ENCODE data around the gene CNTRL.

- TF ChIP-seq, protein P1, sequence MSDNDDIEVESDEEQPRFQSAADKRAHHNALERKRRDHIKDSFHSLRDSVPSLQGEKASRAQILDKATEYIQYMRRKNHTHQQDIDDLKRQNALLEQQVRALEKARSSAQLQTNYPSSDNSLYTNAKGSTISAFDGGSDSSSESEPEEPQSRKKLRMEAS (IDR thresholded peaks at IDR 0.05), result no peak
- TF ChIP-seq EP300 (IDR thresholded peaks at IDR 0.05; ENCODE audit: borderline replicate concordance), result no peak
- no peak for TF ChIP-seq YY1 (IDR thresholded peaks at IDR 0.05; ENCODE audit: low read depth)
- no peak for TF ChIP-seq NFIC (IDR thresholded peaks at IDR 0.05)
- TF ChIP-seq CEBPB (IDR thresholded peaks at IDR 0.05), result no peak
- TF ChIP-seq FOXM1 (IDR thresholded peaks at IDR 0.05; ENCODE audit: borderline replicate concordance, low read depth), result no peak
- TF ChIP-seq TCF12 (IDR thresholded peaks at IDR 0.05; ENCODE audit: low read depth), result no peak
- TF ChIP-seq CREB1 (IDR thresholded peaks at IDR 0.05; ENCODE audit: low read depth), result no peak
- no peak for TF ChIP-seq REST (IDR thresholded peaks at IDR 0.05; ENCODE audit: low read depth)
- no peak for TF ChIP-seq TEAD4 (IDR thresholded peaks at IDR 0.05)
- TF ChIP-seq TAF1 (IDR thresholded peaks at IDR 0.05; ENCODE audit: low read depth), result no peak
- no peak for TF ChIP-seq USF1 (IDR thresholded peaks at IDR 0.05)
- TF ChIP-seq RAD21 (IDR thresholded peaks at IDR 0.05; ENCODE audit: low read depth), result no peak
- no peak for TF ChIP-seq EGR1 (IDR thresholded peaks at IDR 0.05)
These were observed 47.7 kb downstream of the CNTRL start for GRCh38 chr9:121122246-121123032.

Data from Ishikawa (cell line).